IMR-90 (cell line): ENCODE measurements around the gene TNFRSF1A. TPM values are rescaled to one million over a fixed set of nuclear protein-coding genes. Genes with fewer than 3 reads are reported as not detected.

Source experiments
- ATAC-seq: fragments of 200-7000 bp; cut with Tn5 transposase; 2 replicates; pipeline ENCODE4 v1.9.1; 2020; ENCODE audit warnings: low read depth, mild to moderate bottlenecking, moderate library complexity
- BruUV-seq: library from RNA; stranded (reverse); fragments of 400-500 nt; replicated peaks from 2 replicates; lab custom pipeline; 2021; lab: Mats Ljungman, UMichigan
- CTCF ChIA-PET: fragments of 300-600 bp; formaldehyde crosslinking; extraction: SDS; loops from one replicate; lab custom pipeline; 2021; ENCODE audit warnings: antibody characterized with exemption; lab: Yijun Ruan, JAX
- POLR2A ChIA-PET: fragments of 300-600 bp; sonication (Branson Sonifier 250); formaldehyde crosslinking; loops from one replicate; lab custom pipeline; 2022; ENCODE audit warnings: antibody characterized with exemption; ENCODE audit not compliant: unreplicated experiment; lab: Charles Lee
- DNase-seq: peaks from one replicate; pipeline ENCODE4 v3.0.0; 2013
- H2AFZ ChIP-seq: replicated peaks from 2 replicates; pipeline ENCODE3; 2013; ENCODE audit warnings: low read length, mild to moderate bottlenecking; ENCODE audit not compliant: poor library complexity
- H2AK5ac ChIP-seq: 2 replicates; pipeline ENCODE4 v1.6.1; 2013; ENCODE audit warnings: low read depth, low read length, inconsistent platforms
- H2AK9ac ChIP-seq: replicated peaks from 2 replicates; pipeline ENCODE3; 2013; ENCODE audit warnings: mild to moderate bottlenecking, low read depth, low read length, moderate library complexity; ENCODE audit not compliant: poor library complexity
- H2BK120ac ChIP-seq: 2 replicates; pipeline ENCODE4 v1.6.1; 2013; ENCODE audit warnings: low read depth, low read length, inconsistent platforms
- H2BK15ac ChIP-seq: 3 replicates; pipeline ENCODE4 v1.6.1; 2013; ENCODE audit warnings: low read depth, low read length, inconsistent platforms
- H2BK20ac ChIP-seq: 2 replicates; pipeline ENCODE4 v1.6.1; 2013; ENCODE audit warnings: low read depth, mild to moderate bottlenecking, inconsistent platforms, low read length, moderate library complexity
- H2BK5ac ChIP-seq: 2 replicates; pipeline ENCODE4 v1.6.1; 2013; ENCODE audit warnings: mild to moderate bottlenecking, low read depth, low read length, inconsistent platforms; ENCODE audit not compliant: poor library complexity, severe bottlenecking
- H3K14ac ChIP-seq: replicated peaks from 2 replicates; pipeline ENCODE4 v1.6.1; 2013; ENCODE audit warnings: low read depth, low read length, inconsistent platforms
- H3K18ac ChIP-seq: 2 replicates; pipeline ENCODE4 v1.6.1; 2013; ENCODE audit warnings: low read depth, low read length, control low read depth
- H3K23ac ChIP-seq: 2 replicates; pipeline ENCODE4 v1.6.1; 2013; ENCODE audit warnings: low read depth, low read length, inconsistent platforms
- H3K27ac ChIP-seq: 2 replicates; pipeline ENCODE4 v1.5.1; 2013; ENCODE audit warnings: mild to moderate bottlenecking, control low read depth, low read length; ENCODE audit not compliant: insufficient read depth
- H3K27me3 ChIP-seq: 2 replicates; pipeline ENCODE4 v1.6.1; 2013; ENCODE audit warnings: low read length; ENCODE audit not compliant: control insufficient read depth, insufficient read depth
- H3K36me3 ChIP-seq: 2 replicates; pipeline ENCODE4 v1.6.1; 2013; ENCODE audit warnings: low read length, mixed read lengths; ENCODE audit not compliant: control insufficient read depth, insufficient read depth
- H3K4ac ChIP-seq: 2 replicates; pipeline ENCODE4 v1.6.1; 2013; ENCODE audit warnings: low read depth, low read length, inconsistent platforms
- H3K4me1 ChIP-seq: 2 replicates; pipeline ENCODE4 v1.6.1; 2013; ENCODE audit warnings: low read length, mixed read lengths; ENCODE audit not compliant: control insufficient read depth, insufficient read depth
- H3K4me2 ChIP-seq: 2 replicates; pipeline ENCODE4 v1.6.1; 2013; ENCODE audit warnings: low read depth, mild to moderate bottlenecking, control low read depth, low read length, moderate library complexity
- H3K4me3 ChIP-seq: 2 replicates; pipeline ENCODE4 v1.5.1; 2013; ENCODE audit warnings: low read depth, mild to moderate bottlenecking, control low read depth, low read length, moderate library complexity; ENCODE audit not compliant: insufficient read depth
- H3K56ac ChIP-seq: 2 replicates; pipeline ENCODE4 v1.6.1; 2013; ENCODE audit warnings: low read length, inconsistent platforms; ENCODE audit not compliant: insufficient read depth; ENCODE audit errors: extremely low read depth
- H3K79me1 ChIP-seq, 2 experiments: 2 replicates each; pipeline ENCODE4 v1.6.1; 2013; ENCODE audit warnings: low read length in 2 of 2, inconsistent platforms in 1 of 2, low read depth in 1 of 2
- H3K9ac ChIP-seq: 2 replicates; pipeline ENCODE4 v1.6.1; 2013; ENCODE audit warnings: low read depth, low read length, control low read depth
- H3K9me1 ChIP-seq: 2 replicates; pipeline ENCODE4 v1.6.1; 2013; ENCODE audit warnings: low read length, inconsistent platforms; ENCODE audit not compliant: insufficient read depth
- H3K9me3 ChIP-seq: 2 replicates; pipeline ENCODE4 v1.6.1; 2013; ENCODE audit warnings: low read length; ENCODE audit not compliant: control insufficient read depth, insufficient read depth
- H4K20me1 ChIP-seq: 2 replicates; pipeline ENCODE4 v1.6.1; 2013; ENCODE audit warnings: low read length, inconsistent platforms; ENCODE audit not compliant: insufficient read depth
- H4K5ac ChIP-seq: 2 replicates; pipeline ENCODE4 v1.6.1; 2013; ENCODE audit warnings: mild to moderate bottlenecking, low read depth, low read length, control low read depth
- H4K8ac ChIP-seq, 2 experiments: 2 replicates each; pipeline ENCODE4 v1.6.1; 2013; ENCODE audit warnings: low read depth in 2 of 2, low read length in 2 of 2, control low read depth in 1 of 2, inconsistent platforms in 1 of 2
- H4K91ac ChIP-seq: 2 replicates; pipeline ENCODE4 v1.6.1; 2013; ENCODE audit warnings: low read depth, low read length, inconsistent platforms; ENCODE audit not compliant: insufficient read depth
- POLR2A ChIP-seq: IDR thresholded peaks from 2 replicates; pipeline ENCODE4 v1.6.1; 2012; ENCODE audit warnings: mild to moderate bottlenecking, low read depth, low read length
- WGBS, 2 experiments: methylation state at CpG; one replicate each; pipeline versions ENCODE4 v1.1.5 to v1.1.7; 2013; ENCODE audit warnings: missing lambda C conversion rate in 2 of 2; ENCODE audit not compliant: insufficient read length in 1 of 2; ENCODE audit errors: extremely low coverage in 2 of 2; 5-methylcytosine and 5-hydroxymethylcytosine counted together
- dilution Hi-C: fragments of 300-500 bp; cut with HindIII; formaldehyde crosslinking; loops from one replicate; pipeline ENCODE4 v1.14.3; 2018; ENCODE audit warnings: low sequenced_read_pairs; ENCODE audit not compliant: unreplicated experiment
- in situ Hi-C: fragments of 300-500 bp; cut with MboI; formaldehyde crosslinking; loops from 3 replicates; pipeline ENCODE4 v1.14.3; 2019; ENCODE audit warnings: low sequenced_read_pairs, inconsistent platforms, mixed read lengths
- intact Hi-C: fragments of 100-400 bp; cut with micrococcal nuclease; formaldehyde crosslinking; loops from 2 replicates; pipeline ENCODE4 v1.10.0; 2022
- polyA plus RNA-seq, 3 experiments: library from polyadenylated mRNA; depleted of rRNA; stranded (reverse); fragments of >200 nt; gene quantifications; 2 replicates each; pipeline ENCODE4 v1.2.3, GENCODE V29; 2012; ENCODE audit warnings: low replicate concordance in 1 of 3
- total RNA-seq: library from RNA; depleted of rRNA; stranded (reverse); fragments of >200 nt; gene quantifications from 2 replicates; pipeline ENCODE4 v1.2.3, GENCODE V29; 2012

The TNFRSF1A gene
- total and polyA plus RNA-seq, 2 of the 4 experiments (the other 2 are of a cell fraction), result 79.6 to 136 TPM

DNA sequence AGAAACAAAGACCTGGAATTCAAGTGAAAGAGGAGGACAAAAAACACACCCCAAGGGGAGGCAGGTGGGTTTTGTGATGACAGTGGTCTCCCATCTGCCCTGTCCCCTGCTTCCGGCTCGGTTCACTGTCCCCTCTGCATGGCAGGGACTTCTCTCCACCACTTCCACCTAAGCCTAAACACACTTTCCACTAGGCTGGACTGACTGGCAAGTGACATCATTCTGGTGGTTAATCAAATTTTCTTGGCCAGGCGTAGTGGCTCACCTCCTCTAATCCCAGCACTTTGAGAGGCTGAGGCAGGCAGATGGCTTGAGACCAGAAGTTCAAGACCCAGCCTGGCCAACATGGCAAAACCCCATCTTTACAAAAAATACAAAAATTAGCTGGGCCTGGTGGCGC, 19.5 kb downstream of the TNFRSF1A start:
- Histone ChIP-seq H3K4me3 (no peak overlapping the region), H3K4me2 (no peak overlapping the region), H2BK20ac (no peak overlapping the region), H2BK15ac (no peak overlapping the region; the same call in 2 of the 3 replicates), H2BK120ac (no peak overlapping the region), H3K14ac (no peak overlapping the region), H4K91ac (peak overlapping the region; percentile 29; the same call in 1 of the 2 replicates), H4K20me1 (peaks cover 9% of the 10 kb centered on the region; the same call in 1 of the 2 replicates), H3K9me3 (no peaks in the 10 kb centered on the region), H2BK5ac (no peak overlapping the region), H3K9ac (no peak overlapping the region), H3K9me1 (peaks cover 16% of the 10 kb centered on the region; the same call in 1 of the 2 replicates), H2AK5ac (peak overlapping the region; percentile 23), H3K4ac (peak overlapping the region; percentile 34; the same call in 1 of the 2 replicates), H3K79me1 (peaks cover 9 to 27% of the 10 kb centered on the region in 2 experiments; a peak in 3 of 4 replicates), H3K18ac (no peak overlapping the region), H2AK9ac (no peak overlapping the region), H3K27me3 (no peaks in the 10 kb centered on the region), H3K56ac (no peak overlapping the region), H3K23ac (no peak overlapping the region), H4K5ac (no peak overlapping the region), H2AFZ (no peak overlapping the region), H3K4me1 (peaks cover 25% of the 10 kb centered on the region), H4K8ac (0 out of 4 replicates have a peak overlapping the region, but pooled peaks of 1 of the 2 experiments have one; percentile 13), H3K36me3 (peaks cover 15% of the 10 kb centered on the region), H3K27ac (no peak overlapping the region)
- ATAC-seq (no peak), DNase-seq (no peak)
- 80% methylated on average over 1 of the region's 4 CpGs; no CpG with 5 or more reads in 1 of the 2 experiments for WGBS, 2 experiments
- dilution Hi-C loops, result no loop called here
- no peak for TF ChIP-seq POLR2A
- CTCF ChIA-PET, result interaction anchor here (0.6 to 1.4 kb wide), 4 partner anchors 10 to 334 kb away, joined by 3 to 4 read pairs (median 3); no protein-coding TSS in a partner anchor
- intact Hi-C loops, result no loop called here
- POLR2A ChIA-PET, result no interaction called here
- BruUV-seq, result no TSS peak
- in situ Hi-C loops, result no loop called here
